ENCODE results near the gene ZNF318. TPM values are rescaled to one million over a fixed set of nuclear protein-coding genes. Genes with fewer than 3 reads are reported as not detected.

ZNF318 gene
- total RNA-seq, 1 experiment from 2014 or later: 24.3 TPM

DNA sequence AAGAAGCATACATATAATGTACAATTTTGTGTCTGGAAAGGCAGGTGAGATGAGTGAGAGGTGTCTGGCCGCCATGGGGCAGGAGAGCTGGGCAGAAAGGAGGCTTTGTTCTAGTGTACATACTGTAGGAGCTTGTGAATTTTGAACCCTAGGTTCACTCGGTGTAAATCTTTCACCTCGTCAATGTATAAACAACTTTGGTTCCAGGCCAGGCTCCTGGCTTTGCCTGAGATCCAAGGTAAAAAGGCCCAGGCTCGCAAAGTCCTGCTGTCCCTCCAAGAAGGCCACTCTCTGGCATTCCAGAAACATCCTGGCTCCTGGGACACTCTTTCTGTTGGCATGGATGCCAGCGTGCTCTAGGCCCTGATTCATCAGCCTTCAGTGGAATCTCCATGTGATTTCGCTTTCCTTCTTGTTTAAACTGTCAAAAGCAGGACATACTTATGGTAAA, 78.5 kb downstream of the ZNF318 start (continued):
- TF ChIP-seq, protein P1, sequence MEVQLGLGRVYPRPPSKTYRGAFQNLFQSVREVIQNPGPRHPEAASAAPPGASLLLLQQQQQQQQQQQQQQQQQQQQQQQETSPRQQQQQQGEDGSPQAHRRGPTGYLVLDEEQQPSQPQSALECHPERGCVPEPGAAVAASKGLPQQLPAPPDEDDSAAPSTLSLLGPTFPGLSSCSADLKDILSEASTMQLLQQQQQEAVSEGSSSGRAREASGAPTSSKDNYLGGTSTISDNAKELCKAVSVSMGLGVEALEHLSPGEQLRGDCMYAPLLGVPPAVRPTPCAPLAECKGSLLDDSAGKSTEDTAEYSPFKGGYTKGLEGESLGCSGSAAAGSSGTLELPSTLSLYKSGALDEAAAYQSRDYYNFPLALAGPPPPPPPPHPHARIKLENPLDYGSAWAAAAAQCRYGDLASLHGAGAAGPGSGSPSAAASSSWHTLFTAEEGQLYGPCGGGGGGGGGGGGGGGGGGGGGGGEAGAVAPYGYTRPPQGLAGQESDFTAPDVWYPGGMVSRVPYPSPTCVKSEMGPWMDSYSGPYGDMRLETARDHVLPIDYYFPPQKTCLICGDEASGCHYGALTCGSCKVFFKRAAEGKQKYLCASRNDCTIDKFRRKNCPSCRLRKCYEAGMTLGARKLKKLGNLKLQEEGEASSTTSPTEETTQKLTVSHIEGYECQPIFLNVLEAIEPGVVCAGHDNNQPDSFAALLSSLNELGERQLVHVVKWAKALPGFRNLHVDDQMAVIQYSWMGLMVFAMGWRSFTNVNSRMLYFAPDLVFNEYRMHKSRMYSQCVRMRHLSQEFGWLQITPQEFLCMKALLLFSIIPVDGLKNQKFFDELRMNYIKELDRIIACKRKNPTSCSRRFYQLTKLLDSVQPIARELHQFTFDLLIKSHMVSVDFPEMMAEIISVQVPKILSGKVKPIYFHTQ (CRISPR knock-in tag; IDR thresholded peaks at IDR 0.05): no peak
- TF ChIP-seq OVOL2 (CRISPR knock-in tag; IDR thresholded peaks at IDR 0.05; ENCODE audit: borderline replicate concordance): no peak
- no peak for TF ChIP-seq ZNF423 (CRISPR knock-in tag; IDR thresholded peaks at IDR 0.05)
- TF ChIP-seq ZNF138 (CRISPR knock-in tag; conservative IDR thresholded peaks at IDR 0.05): no peak
- TF ChIP-seq TEAD4 (CRISPR knock-in tag; IDR thresholded peaks at IDR 0.05): no peak
- no peak for TF ChIP-seq ETV6 (CRISPR knock-in tag; IDR thresholded peaks at IDR 0.05)
- TF ChIP-seq GRHL2 (CRISPR knock-in tag; IDR thresholded peaks at IDR 0.05; ENCODE audit: insufficient replicate concordance, severe bottlenecking): no peak
- no peak for TF ChIP-seq SOX15 (CRISPR knock-in tag; IDR thresholded peaks at IDR 0.05)
- TF ChIP-seq ZNF232 (CRISPR knock-in tag; IDR thresholded peaks at IDR 0.05): no peak
- no peak for TF ChIP-seq NR3C1 (CRISPR knock-in tag; conservative IDR thresholded peaks at IDR 0.05; ENCODE audit: low read depth)
- no peak for TF ChIP-seq JUN (CRISPR knock-in tag; IDR thresholded peaks at IDR 0.05)

DNA sequence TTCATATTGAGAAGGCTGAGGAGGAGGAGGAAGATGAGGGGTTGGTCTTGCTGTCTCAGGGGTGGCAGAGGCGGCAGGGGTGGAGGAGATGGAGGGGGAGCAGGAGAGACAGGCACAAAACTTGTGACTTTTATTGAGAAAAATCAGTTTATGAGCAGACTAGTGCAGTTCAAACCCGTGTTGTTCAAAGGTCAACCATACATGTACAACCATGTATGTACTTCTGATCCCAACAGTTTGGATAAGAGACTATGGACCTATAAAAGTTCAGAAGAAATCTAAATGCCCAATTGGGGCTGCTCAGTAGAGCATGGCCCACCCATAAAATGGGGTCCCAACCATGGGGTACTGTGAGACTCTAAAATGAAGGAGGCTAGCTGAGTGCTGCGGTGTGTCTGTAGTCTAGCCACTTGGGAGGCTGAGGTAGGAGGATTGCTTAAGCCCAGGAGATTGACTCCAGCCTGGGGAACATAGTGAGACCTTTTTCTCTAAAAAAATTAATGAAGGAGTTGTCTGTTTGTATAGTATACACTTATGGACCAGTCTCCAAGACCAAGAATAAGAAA, 79.0 kb downstream of the ZNF318 start:
- TF ChIP-seq, protein P1 (CRISPR knock-in tag; IDR thresholded peaks at IDR 0.05): no peak
- TF ChIP-seq CBFB (CRISPR knock-in tag; IDR thresholded peaks at IDR 0.05; ENCODE audit: low read depth) (no peak), ZNF317 (CRISPR knock-in tag; IDR thresholded peaks at IDR 0.05; ENCODE audit: borderline replicate concordance, low read depth) (no peak), GRHL2 (CRISPR knock-in tag; IDR thresholded peaks at IDR 0.05; ENCODE audit: insufficient replicate concordance, severe bottlenecking) (no peak), TEAD4 (CRISPR knock-in tag; IDR thresholded peaks at IDR 0.05) (no peak), ETV6 (CRISPR knock-in tag; IDR thresholded peaks at IDR 0.05) (no peak), FOXJ3 (CRISPR knock-in tag; IDR thresholded peaks at IDR 0.05; ENCODE audit: borderline replicate concordance) (no peak), JUN (CRISPR knock-in tag; IDR thresholded peaks at IDR 0.05) (no peak), ELF4 (CRISPR knock-in tag; IDR thresholded peaks at IDR 0.05; ENCODE audit: low read depth) (no peak), CTCF (IDR thresholded peaks at IDR 0.05) (no peak)
- TF ChIP-seq, protein P2, sequence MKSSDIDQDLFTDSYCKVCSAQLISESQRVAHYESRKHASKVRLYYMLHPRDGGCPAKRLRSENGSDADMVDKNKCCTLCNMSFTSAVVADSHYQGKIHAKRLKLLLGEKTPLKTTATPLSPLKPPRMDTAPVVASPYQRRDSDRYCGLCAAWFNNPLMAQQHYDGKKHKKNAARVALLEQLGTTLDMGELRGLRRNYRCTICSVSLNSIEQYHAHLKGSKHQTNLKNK (CRISPR knock-in tag; IDR thresholded peaks at IDR 0.05): no peak
- ATAC-seq: no peak
- Mint-ChIP-seq H3K9me3 (no peaks in the 10 kb centered on the region), H3K36me3 (no peaks in the 10 kb centered on the region), H3K4me1 (peaks cover 7% of the 10 kb centered on the region), H3K27ac (no peak overlapping the region), H3K27me3 (ENCODE audit: low read depth) (peaks cover 19% of the 10 kb centered on the region), H3K4me3 (no peak overlapping the region)
- ChIA-PET POLR2A (no interaction called here), CTCF (no interaction called here)
- no peak for DNase-seq (ENCODE audit: low spot score)

Data from WTC11 (cell line).